Karpas-422 (cell line): ENCODE data around the gene NEIL1. TPM values are rescaled to one million over a fixed set of nuclear protein-coding genes. Genes with fewer than 3 reads are reported as not detected.
"Not testable (repeated sequence)": the region's sequence is repeated elsewhere in the genome, so short reads cannot be mapped to it uniquely, and the experiment has no call there.

Source experiments
- DNase-seq: peaks from one replicate; pipeline ENCODE4 v3.0.0-alpha.2; 2015
- H2AFZ ChIP-seq: fragments of 200-600 bp; sonication (generic); 2 replicates; pipeline ENCODE4 v1.6.1; 2014; ENCODE audit warnings: antibody characterized with exemption, low read length, mixed read lengths
- H3K27ac ChIP-seq: fragments of 200-600 bp; sonication (generic); 2 replicates; pipeline ENCODE4 v1.5.1; 2014; ENCODE audit warnings: mild to moderate bottlenecking, low read length, moderate library complexity
- H3K27me3 ChIP-seq: fragments of 200-600 bp; sonication (generic); 2 replicates; pipeline ENCODE4 v1.6.1; 2014; ENCODE audit warnings: low read length, mixed read lengths
- H3K36me3 ChIP-seq: fragments of 200-600 bp; sonication (generic); 2 replicates; pipeline ENCODE4 v1.6.1; 2014; ENCODE audit warnings: low read length, mixed read lengths; ENCODE audit not compliant: insufficient read depth
- H3K4me1 ChIP-seq: fragments of 200-600 bp; sonication (generic); 2 replicates; pipeline ENCODE4 v1.6.1; 2014; ENCODE audit warnings: mild to moderate bottlenecking, low read length, mixed read lengths
- H3K4me2 ChIP-seq: fragments of 200-600 bp; sonication (generic); 2 replicates; pipeline ENCODE4 v1.6.1; 2014; ENCODE audit warnings: low read length, low read depth, mild to moderate bottlenecking; ENCODE audit not compliant: poor library complexity, severe bottlenecking
- H3K4me3 ChIP-seq: fragments of 200-600 bp; sonication (generic); 2 replicates; pipeline ENCODE4 v1.5.1; 2014; ENCODE audit warnings: mild to moderate bottlenecking, antibody characterized with exemption, low read length, mixed read lengths
- H3K79me2 ChIP-seq: fragments of 200-600 bp; sonication (generic); 2 replicates; pipeline ENCODE4 v1.6.1; 2014; ENCODE audit warnings: mild to moderate bottlenecking, low read length, mixed read lengths
- H3K9ac ChIP-seq: fragments of 200-600 bp; sonication (generic); 2 replicates; pipeline ENCODE4 v1.6.0; 2014; ENCODE audit warnings: low read length
- H3K9me2 ChIP-seq: fragments of 200-600 bp; sonication (generic), shearing (Covaris generic); replicated peaks from 2 replicates; pipeline ENCODE4 v1.6.0; 2014; ENCODE audit warnings: mild to moderate bottlenecking, low read length, moderate library complexity; ENCODE audit not compliant: insufficient read depth
- H3K9me3 ChIP-seq: fragments of 300-700, 200-600 bp; sonication (generic); 2 replicates; pipeline ENCODE4 v1.6.1; 2014; ENCODE audit warnings: low read length, mixed read lengths
- H4K20me1 ChIP-seq: fragments of 200-600 bp; sonication (generic); 2 replicates; pipeline ENCODE4 v1.6.1; 2014; ENCODE audit warnings: mild to moderate bottlenecking, antibody characterized with exemption, low read length, low read depth; ENCODE audit not compliant: insufficient read depth
- total RNA-seq: library from RNA; depleted of rRNA; stranded (reverse); fragments of >200 nt; shearing (Covaris generic); gene quantifications from 2 replicates; pipeline ENCODE4 v1.2.3, GENCODE V29; 2014; ENCODE audit warnings: low replicate concordance

NEIL1 gene
- total RNA-seq, 1 experiment from 2014 or later, result 22.0 TPM

DNA sequence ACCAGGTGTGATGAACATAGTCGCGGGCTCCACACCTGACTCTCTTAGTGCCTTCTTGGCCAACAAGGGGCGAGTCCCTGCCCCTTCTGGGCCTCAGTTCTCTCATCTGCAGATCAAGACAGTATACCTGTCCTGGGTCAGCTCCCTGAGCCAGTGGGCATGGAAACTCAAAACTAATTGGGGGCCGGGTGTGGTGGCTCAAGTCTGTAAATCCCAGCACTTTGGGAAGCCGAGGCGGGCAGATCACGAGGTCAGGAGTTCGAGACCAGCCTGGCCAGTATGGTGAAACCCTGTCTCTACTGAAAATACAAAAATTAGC is 2.5 kb downstream of the NEIL1 start:
- not testable (repeated sequence) for H3K4me2 ChIP-seq, H3K4me3 ChIP-seq, H2AFZ ChIP-seq, H3K79me2 ChIP-seq, H3K36me3 ChIP-seq, DNase-seq, H3K9me2 ChIP-seq, H4K20me1 ChIP-seq, H3K9ac ChIP-seq, H3K27me3 ChIP-seq, H3K9me3 ChIP-seq
- Histone ChIP-seq H3K27ac (peak overlapping the region; percentile 39; the same call in 1 of the 2 replicates), H3K4me1 (peaks cover 37% of the 10 kb centered on the region)

- no peaks in the 10 kb centered on the region for H3K79me2 ChIP-seq
- H3K27ac ChIP-seq, result peak overlapping the region; percentile 39
- H3K27me3 ChIP-seq, result no peaks in the 10 kb centered on the region
- 0 out of 2 replicates have a peak, but pooled peaks cover 5% of the 10 kb centered on the region for H4K20me1 ChIP-seq
- H3K4me2 ChIP-seq, result peak overlapping the region; percentile 18
- no peaks in the 10 kb centered on the region for H3K36me3 ChIP-seq
- H3K9me2 ChIP-seq, result no peaks in the 10 kb centered on the region
- H2AFZ ChIP-seq, result no peak overlapping the region
- H3K4me3 ChIP-seq, result no peak overlapping the region
- DNase-seq, result peak; percentile 69
- peaks cover 37% of the 10 kb centered on the region for H3K4me1 ChIP-seq
- H3K9ac ChIP-seq, result 0 out of 2 replicates have a peak overlapping the region, but pooled peaks have one; percentile 27
- no peaks in the 10 kb centered on the region for H3K9me3 ChIP-seq
Observed at GRCh38 chr15:75349851-75350588, 3.2 kb downstream of the NEIL1 start.

DNA sequence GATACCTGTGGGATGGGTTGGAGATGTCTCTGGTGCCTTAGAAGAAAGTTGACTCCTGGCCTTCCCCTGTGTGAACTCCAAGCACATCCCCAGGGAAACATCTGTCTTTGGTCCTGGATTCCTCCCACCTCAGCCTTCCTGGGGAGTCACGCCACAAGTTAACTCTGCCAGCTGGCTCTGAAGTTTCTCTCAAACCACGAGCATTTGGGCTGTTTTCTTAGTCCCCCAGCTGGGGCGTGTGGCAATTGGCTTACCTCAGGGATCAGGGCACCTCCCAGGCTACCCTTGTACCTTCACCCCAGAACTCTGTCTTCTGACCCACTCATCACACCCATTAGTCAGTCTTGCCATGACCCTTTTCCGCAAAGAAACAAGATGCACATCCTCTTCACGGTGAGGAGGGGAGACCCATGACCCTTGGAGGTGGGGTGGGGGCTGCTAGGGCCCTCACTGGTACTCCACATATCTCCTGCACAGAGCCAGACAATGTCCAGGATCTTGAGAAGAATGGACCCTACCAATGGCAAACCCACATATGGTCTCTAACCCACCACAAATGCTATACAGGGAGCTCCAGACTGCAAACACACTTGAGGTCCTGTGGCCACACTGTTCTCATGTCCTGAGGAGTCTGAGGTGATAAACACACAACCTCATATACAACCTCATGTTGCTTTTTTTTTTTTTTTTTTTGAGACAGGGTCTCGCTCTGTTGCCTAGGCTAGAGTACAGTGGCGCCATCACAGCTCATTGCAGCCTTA is 3.9 kb downstream of the NEIL1 start:
- Histone ChIP-seq H3K9ac (no peak overlapping the region), H3K79me2 (no peaks in the 10 kb centered on the region), H3K36me3 (no peaks in the 10 kb centered on the region), H3K9me2 (no peaks in the 10 kb centered on the region), H3K4me1 (peaks cover 37% of the 10 kb centered on the region), H4K20me1 (0 out of 2 replicates have a peak, but pooled peaks cover 5% of the 10 kb centered on the region), H3K9me3 (no peaks in the 10 kb centered on the region), H3K27me3 (no peaks in the 10 kb centered on the region), H3K27ac (peak overlapping the region; percentile 39; the same call in 1 of the 2 replicates), H2AFZ (no peak overlapping the region), H3K4me3 (no peak overlapping the region), H3K4me2 (no peak overlapping the region)
- no peak for DNase-seq

DNA sequence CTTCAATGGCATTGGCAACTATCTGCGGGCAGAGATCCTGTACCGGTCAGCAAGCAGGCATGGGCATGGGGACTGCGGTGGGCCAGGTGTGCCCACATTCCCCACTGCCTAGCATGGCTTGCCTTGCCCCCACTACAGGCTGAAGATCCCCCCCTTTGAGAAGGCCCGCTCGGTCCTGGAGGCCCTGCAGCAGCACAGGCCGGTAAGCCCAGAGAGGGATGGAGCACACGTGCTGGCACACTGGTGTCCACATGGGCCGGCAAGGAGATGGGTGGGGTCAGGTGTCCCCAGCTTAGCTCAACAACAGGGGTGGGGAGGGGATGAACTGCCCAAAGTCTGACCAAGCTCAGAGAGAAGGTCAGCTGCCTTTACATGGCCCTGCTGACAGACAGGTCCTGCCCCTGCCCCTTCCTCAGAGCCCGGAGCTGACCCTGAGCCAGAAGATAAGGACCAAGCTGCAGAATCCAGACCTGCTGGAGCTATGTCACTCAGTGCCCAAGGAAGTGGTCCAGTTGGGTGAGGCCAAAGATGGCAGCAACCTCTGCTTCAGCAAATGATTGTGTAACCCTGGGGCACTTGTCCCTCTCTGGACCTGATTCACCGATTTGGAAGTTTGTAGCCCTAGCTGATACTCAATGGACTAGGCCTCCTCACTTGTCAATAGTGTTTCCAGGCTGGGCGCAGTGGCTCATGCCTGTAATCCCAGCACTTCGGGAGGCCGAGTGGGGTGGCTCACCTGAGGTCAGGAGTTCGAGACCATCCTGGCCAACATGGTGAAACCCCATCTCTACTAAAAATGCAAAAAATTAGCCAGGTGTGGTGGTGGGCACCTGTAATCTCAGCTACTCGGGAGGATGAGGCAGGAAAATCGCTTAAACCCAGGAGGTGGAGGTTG is 5.6 kb downstream of the NEIL1 start:
- Histone ChIP-seq H3K4me1 (peaks cover 27% of the 10 kb centered on the region), H3K9me3 (no peaks in the 10 kb centered on the region), H3K79me2 (no peaks in the 10 kb centered on the region), H3K27ac (no peak overlapping the region), H2AFZ (no peak overlapping the region), H3K4me2 (no peak overlapping the region), H4K20me1 (0 out of 2 replicates have a peak, but pooled peaks cover 5% of the 10 kb centered on the region), H3K4me3 (no peak overlapping the region), H3K9ac (no peak overlapping the region), H3K27me3 (no peaks in the 10 kb centered on the region), H3K9me2 (no peaks in the 10 kb centered on the region), H3K36me3 (no peaks in the 10 kb centered on the region)
- no peak for DNase-seq

- DNase-seq, result no peak
- H3K9me2 ChIP-seq, result no peaks in the 10 kb centered on the region
- no peaks in the 10 kb centered on the region; the same call in 1 of the 2 replicates for H3K36me3 ChIP-seq
- H3K4me2 ChIP-seq, result no peak overlapping the region
- H3K4me3 ChIP-seq, result no peak overlapping the region
- no peak overlapping the region for H2AFZ ChIP-seq
- H3K9me3 ChIP-seq, result no peaks in the 10 kb centered on the region
- H3K4me1 ChIP-seq, result peaks cover 15% of the 10 kb centered on the region
- H3K79me2 ChIP-seq, result no peaks in the 10 kb centered on the region
- no peak overlapping the region for H3K9ac ChIP-seq
- H4K20me1 ChIP-seq, result 0 out of 2 replicates have a peak, but pooled peaks cover 5% of the 10 kb centered on the region
- H3K27me3 ChIP-seq, result no peaks in the 10 kb centered on the region
- no peak overlapping the region for H3K27ac ChIP-seq
Observed at GRCh38 chr15:75353604-75354003, 6.8 kb downstream of the NEIL1 start.

DNA sequence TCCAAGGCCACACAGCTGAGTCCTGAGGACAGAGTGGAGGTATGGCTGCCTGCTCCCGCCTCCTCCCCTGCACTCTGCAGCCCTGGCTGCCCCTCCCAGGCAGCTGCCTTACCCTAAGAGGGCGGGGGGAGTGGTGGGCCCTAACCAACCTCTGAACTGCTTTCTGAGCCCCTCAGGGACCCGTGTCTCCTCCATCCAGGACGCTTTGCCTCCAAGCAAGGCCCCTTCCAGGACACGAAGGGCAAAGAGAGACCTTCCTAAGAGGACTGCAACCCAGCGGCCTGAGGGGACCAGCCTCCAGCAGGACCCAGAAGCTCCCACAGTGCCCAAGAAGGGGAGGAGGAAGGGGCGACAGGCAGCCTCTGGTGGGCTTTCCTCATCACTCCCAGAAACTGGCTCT is 7.6 kb downstream of the NEIL1 start:
- H3K79me2 ChIP-seq, result no peaks in the 10 kb centered on the region
- no peaks in the 10 kb centered on the region for H3K27me3 ChIP-seq
- H3K4me2 ChIP-seq, result no peak overlapping the region
- H3K4me3 ChIP-seq, result no peak overlapping the region
- no peak for DNase-seq
- no peaks in the 10 kb centered on the region for H4K20me1 ChIP-seq
- no peaks in the 10 kb centered on the region for H3K9me2 ChIP-seq
- no peaks in the 10 kb centered on the region; the same call in 1 of the 2 replicates for H3K36me3 ChIP-seq
- no peaks in the 10 kb centered on the region for H3K9me3 ChIP-seq
- no peak overlapping the region for H2AFZ ChIP-seq
- no peak overlapping the region for H3K27ac ChIP-seq
- H3K9ac ChIP-seq, result no peak overlapping the region
- H3K4me1 ChIP-seq, result peaks cover 10% of the 10 kb centered on the region

- DNase-seq, result no peak
- Histone ChIP-seq H3K4me3 (no peak overlapping the region), H4K20me1 (no peaks in the 10 kb centered on the region), H3K79me2 (no peaks in the 10 kb centered on the region), H3K9ac (no peak overlapping the region), H3K9me2 (no peaks in the 10 kb centered on the region), H3K27ac (no peak overlapping the region), H3K4me1 (peaks cover 1% of the 10 kb centered on the region), H3K4me2 (no peak overlapping the region), H3K27me3 (no peaks in the 10 kb centered on the region), H2AFZ (no peak overlapping the region), H3K9me3 (no peaks in the 10 kb centered on the region), H3K36me3 (no peaks in the 10 kb centered on the region; the same call in 1 of the 2 replicates)
Observed at GRCh38 chr15:75355369-75355768, 8.5 kb downstream of the NEIL1 start.
